ENCODE results near the gene LAMC1.
"Not testable (repeated sequence)": the region's sequence is repeated elsewhere in the genome, so short reads cannot be mapped to it uniquely, and the experiment has no call there.

LAMC1 gene

DNA sequence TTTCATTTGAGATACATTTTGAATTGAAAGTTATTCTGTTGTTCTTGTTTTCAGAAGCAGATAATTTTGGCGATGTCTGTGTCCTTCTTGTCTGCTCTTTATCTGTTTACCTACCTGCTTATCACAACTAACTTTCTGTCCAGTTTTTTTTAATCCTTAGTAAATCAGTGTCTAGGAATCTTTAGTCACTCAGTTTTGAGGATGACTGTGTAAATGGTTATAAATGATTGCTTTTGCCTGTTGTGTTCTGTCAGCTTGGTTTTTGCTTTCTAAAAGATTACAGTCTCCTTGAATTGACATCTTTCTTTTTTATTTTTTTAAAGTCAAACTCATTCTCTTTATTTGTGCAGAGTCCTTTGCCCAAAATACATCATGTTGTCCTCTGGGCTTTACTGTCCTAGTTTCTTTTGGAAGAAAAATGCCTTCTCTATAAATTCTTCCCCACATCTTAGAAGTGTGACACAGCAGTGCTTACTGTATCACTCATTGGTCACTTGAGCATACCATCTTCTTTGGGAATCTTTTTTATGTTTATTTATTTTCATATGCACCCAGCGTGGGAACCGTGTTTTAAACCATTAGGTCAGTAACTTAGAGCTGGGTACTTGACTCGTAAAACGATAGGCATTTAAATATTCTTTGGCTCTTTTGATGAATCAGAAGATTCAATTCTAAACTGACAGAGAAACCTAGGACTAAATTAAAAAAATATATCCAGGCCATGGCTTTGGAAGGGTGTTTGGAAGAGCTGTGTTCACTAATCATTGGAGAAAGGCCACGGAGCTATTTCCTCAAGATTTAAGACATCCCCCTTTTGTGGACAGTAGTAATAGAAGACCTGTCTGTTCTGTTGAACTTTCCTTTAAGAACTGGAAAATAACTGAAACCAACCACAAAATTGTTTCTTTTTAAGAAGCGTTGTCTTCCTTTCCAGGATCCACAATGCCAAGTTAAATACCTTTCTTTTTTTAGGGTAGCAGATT lies 20.9 kb downstream of the LAMC1 start:
- no peak for DNase-seq

DNA sequence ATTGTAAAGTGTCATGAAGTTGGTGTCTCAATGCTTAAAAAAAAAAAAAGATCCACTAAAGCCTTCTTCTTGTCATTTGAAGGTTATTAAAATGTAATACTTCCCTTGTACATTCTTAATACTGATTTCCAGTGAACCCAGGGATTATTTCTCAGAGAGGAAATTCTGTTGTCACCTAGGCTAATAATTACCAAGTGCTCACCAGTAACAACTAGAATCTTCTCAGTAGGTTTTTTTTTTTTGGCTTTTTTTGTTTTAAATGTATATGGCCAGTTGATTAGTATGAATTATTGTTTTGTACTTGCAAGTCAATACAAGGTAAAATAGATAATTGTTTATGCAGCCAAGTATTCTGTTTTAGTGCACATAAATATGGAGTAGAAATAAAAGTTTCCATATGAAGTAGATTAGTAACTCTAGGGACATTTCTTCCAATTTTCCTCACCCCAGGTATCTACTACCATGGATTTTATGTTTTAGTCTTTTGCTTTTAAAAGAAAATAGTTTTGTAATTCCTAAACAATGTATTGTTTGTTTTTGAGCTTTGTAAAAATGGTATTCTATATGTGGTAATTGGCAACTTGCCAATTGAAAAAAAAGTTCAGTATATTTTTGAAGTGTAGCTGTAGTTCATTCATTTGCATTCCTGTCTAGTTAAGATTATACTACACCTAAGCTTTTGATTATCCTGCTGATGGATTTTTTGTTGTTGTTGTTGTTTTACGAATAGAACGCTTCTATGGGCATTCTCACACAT lies 21.9 kb downstream of the LAMC1 start:
- DNase-seq: no peak

DNA sequence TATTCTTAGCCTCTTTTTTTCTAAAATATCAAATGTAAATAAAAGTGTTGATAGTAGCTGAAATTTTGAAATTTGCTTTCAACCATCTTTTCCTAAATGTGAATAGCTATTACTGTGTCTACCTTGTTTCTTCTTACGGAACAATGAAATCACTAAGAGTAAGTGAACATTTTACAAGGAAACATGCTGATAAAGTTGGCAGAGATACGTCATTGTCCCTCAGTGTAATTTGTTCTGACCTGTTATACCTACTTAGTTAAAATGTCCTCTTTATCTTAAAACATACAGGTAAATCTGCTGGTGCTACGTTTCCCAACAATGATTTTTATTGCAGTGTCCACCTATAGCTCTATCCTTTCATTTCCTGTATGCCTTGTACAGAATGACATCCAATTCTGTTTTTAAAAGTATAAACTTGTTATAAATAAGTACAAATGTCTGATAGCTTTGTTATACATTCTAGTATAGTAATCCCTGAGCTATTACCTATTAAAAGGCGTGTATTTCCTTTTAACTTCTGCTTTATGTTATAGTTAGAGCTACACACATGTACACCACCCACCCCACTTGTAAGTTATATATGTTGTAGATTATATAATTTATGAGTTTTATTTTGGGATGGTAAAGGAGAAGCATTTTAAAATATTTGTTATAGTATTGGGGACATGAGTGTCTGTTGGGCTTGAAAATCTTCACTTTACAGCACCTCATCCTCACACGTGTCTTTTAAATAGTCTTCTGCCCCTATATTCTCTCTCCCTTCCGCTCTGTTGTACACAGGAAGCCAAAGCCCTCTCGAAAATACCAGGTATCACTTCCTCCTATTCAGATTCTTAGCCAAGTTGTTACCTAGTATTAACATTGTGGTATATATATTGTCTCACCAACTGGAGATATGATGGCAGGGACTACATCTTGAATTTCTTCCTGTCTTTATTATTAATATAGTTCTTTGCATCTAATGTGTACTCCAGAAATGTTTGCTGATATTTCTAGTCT lies 25.2 kb downstream of the LAMC1 start:
- DNase-seq: no peak

DNA sequence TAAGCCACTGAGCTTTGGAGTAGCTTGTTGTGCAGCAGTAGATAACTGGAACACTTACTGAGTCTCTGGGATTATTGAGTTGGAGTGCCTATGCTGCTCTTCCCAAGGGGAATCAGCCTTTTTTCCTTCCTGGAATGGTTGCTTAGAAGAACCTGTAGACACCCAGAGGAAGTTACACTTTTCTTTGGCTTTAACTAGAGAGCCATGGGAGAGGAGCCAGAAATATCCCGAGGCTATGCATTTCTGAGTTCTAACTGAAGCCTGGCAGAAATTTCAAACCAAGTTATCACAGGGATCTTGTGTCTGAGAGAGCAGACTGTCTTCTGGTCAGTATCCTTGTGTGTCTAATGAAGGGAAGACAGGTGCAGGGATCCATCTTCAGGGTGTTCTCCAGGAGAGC lies 28.3 kb downstream of the LAMC1 start:
- DNase-seq: no peak

DNA sequence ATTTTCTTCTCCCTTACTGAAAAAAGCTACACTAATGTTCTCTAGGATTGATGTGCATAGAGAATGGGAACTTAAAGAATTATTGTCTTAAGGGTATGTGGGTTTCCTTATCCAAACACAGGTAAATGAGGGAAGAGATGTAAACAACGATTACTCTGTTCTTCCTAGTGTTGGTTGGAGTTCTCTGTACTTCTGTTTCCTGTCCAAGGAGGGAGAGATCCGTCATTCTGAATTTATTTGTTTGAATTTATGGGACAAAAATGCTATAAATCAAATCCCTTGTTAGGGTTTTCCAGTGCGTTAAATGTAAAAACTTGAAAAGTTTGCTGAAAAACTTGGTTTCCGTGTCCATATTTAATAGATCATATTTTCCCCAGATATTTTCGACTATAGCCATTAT lies 29.6 kb downstream of the LAMC1 start:
- DNase-seq: no peak

DNA sequence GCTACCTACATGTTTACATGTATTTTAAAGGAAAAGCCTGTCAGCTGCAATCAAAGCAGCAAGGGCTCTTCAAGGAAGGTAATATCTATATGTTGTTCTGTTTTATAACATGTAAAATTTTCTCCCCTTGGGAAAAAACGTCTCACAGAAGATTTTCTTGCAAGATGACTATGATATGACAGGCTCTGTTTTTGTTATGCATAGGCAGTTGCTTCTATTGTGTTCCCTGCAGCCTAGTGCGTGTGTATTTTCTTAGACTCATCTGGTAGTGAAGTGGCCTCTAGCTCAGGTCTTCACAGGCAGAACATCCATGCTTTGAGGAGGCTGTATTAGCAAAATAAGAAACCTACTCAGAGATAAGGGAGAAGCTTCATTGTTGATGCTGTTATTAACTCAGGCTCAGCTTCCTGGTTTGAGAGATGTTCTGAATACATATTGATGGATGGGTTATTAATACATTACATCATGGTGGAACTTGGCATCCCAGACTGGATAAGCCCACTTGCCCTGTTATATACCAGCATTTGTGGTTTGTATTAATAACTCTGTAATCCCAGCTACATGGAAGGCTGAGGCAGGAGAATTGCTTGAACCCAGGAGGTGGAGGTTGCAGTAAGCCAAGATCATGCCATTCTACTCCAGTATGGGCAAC lies 35.8 kb downstream of the LAMC1 start:
- no peak for DNase-seq

DNA sequence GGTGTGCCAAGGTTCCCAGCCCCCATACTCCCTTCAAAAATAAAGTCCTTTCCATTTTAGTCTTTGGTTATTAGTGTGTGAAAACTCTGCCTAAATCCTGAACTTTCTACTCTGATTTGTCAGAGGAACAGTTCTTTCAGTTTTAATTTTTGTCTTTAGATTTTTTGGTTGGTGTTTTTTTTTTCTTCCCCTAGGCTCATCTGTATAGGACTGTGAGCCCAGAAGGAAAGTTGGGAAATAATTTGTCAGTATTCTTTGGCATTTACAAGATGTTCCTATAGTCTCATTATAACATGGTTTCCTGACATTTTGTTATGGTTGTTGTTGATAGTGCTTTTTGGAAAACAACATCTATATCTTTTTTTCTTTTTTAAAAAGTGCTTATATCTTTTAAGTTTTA lies 38.0 kb downstream of the LAMC1 start:
- no peak for DNase-seq

DNA sequence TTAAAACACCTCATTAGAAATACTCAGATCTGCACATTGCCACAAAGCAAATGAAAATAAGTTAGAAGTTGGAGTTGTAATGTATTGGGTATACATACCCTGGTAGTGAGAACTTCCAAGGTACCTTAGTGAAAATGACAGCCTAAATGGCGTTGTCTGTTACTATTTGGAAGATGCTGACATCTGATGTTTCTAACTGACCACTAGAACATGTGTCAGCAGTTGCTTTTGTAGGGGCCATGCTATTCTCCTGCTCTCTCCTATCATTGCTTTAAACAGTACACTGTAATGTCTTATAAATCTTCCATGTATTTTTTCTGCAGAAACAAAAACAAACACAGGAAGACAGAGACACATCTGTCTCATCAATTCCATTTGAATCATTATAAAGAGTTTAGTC lies 40.1 kb downstream of the LAMC1 start:
- DNase-seq: no peak

DNA sequence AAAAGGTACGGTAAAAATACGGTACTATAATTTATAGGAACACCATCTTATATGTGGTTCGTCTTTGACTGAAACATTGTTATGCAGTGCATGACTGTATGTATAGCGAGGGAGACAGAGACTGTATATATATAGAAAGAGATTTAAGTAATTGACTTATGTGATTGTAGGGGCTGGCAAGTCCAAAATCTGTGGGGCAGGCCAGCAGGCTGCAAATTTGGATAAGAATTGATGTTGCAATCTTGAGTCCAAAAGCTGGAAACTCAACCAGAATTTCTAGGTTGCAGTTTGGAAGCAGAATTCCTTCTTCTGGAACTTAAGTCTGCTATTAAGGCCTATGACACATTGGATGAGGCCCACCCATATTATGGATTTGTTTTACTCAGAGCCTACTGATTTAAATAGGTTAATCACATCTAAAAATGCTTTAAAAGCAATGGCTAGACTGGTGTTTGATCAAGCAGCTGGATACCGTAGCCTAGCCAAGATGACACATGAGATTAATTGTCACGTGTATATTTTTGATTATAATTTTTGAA lies 42.0 kb downstream of the LAMC1 start:
- no peak for DNase-seq

DNA sequence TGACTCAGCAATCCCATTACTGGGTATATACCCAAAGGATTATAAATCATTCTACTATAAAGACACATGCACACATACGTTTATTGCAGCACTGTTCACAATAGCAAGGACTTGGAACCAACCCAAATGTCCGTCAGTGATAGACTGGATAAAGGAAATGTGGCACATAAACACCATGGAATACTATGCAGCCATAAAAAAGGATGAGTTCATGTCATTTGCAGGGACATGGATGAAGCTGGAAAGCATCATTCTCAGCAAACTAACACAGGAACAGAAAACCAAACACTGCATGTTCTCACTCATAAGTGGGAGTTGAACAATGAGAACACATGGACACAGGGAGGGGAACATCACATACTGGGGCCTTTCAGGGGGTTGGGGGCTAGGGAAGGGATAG lies 43.2 kb downstream of the LAMC1 start:
- DNase-seq: not testable (repeated sequence)

DNA sequence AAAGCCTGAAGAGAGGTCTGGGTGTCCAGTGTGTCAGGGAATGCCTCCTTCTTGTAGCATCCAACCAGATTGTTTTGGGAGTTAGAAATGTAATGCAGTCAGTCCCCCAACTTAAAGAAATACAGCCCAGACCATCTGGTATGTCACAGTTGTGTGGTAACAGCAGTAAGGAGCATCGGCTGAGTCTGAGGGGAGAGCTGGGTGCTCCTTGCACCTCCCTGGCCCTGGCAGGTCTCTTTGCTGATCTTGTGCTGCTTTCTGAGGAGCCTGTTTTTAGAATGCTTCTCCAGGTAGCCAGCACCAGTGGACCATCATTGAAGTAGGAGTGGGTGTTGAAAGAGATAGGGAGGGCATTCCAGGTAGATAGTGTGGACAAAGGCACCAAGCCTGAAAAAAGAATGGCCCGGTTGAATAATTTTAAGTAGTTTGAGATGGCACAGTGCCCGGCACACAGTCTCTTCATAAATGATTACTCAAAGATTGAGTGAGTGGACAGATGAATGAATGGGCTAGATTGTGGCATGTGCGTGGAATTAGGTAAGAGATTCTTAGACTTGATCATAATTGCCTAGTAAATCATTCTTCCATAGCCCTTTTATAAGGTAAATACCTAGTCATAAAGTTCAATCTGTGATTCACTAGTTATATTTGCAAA lies 46.5 kb downstream of the LAMC1 start:
- no peak for DNase-seq

DNA sequence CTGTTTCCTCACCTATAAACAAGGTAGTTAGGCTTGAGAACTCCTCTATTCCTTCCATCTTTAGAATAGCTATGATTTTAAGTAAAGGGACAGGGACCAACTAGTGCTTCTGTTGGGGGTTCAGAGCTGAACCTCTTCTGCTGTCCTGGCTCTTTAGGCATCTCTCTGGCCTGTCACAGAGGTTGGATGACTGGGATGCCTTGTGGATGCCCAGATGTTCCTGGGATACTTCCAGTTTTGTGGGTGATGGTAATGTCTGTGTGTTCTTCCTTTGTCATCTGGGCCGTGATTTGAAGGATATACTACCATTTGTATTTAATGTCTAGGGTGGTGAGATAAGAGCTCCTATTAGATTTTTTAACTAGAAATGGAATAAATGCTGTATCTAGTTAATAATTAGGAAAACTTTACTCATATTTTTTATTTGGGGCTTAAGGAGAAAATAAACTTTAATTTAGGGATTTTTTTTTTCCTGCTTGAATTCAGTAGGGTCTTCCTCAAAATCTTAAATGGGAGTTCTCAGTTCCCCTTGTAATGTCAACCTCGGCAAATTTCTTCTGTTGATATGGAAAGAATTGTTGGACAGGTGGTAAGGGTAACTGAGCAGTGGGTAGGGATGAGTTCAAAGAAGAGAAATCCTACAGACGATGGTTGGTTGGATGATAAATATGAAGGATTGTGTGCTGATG lies 47.2 kb downstream of the LAMC1 start:
- DNase-seq: no peak

DNA sequence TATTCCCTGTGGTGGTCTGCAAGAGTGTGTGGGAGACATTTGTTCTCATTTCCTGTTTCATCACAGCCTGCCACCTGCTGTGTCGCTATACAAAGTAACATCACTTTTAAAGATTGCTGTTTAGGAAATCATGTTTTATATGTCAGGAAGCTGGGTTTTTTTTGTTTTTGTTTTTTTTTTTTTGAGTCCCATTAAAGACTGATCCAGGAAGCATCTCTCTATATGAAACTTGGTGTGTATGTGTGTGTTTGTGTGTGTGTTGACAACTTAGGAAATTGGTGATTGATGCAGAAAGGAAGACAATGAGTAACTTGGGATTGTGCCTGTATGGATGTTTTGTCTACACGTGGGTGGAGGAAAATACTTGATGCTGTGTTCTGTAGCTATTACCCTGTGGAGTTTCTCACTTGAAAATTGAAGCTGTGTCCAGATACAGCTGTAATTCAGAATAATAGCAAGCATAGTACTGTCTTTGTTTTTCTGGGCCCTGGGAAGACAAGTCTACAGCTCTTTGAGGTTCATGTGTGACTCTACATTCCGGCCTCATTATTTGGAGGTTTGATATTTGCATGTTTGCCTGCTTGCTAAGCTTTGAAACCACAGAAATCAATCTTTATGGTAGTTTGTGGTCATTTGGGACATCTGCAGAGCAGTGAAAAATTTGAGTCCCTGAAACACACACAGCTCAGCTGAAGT lies 47.9 kb downstream of the LAMC1 start:
- peak in 1 of 2 experiments; percentile 8 for DNase-seq

DNA sequence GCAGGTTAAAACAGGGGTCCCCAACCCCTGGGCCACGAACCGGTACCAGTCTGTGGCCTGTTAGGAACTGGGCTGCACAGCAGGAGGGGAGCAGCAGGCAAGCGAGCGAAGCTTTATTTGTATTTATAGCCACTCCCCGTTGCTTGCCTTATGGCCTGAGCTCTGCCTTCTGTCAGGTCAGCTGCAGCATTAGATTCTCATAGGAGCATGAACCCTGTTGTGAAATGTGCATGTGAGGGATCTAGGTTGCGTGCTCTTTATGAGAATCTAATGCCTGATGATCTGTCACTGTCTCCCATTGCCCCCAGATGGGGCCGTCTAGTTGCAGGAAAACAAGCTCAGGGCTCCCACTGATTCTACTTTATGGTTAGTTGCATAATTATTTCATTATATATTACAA lies 49.4 kb downstream of the LAMC1 start:
- DNase-seq: not testable (repeated sequence)

DNA sequence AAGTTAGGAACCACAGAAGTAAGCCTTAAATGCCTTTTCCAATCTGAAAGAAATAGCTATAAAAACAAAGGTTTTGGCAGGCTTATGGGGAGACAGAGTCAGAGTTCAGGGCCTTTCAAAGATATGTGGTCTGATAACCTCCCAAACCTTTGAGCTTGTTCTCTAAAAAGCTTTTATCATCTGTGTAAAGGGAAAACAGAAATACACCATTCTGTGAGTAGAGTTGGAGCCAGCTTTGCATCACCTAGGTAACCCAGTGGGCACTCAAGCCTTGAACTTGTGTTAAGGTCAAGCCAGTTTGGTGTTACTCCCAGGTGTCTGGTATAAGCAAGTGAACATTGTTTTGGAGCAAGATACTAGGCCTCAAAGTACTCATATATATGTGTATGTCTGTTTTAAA lies 50.1 kb downstream of the LAMC1 start:
- no peak for DNase-seq

DNA sequence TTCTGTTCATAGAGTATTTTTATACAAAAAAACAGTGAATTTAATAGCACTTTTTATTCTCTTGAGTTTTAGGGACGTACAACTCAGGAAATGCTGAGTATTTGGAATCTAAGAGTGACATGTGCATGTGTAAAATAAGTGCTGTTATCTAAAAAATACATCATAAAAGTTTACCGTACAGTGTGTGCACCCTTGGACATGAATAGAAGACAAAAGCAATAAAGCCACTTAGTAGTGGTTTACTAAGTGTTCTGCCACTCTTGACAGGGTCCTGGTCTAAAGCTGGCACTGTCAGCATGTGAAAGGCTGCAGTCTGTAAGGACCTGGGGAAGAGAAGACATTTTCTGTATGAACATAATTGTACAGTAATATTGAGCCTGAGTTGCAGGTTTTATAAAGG lies 51.0 kb downstream of the LAMC1 start:
- no peak for DNase-seq

DNA sequence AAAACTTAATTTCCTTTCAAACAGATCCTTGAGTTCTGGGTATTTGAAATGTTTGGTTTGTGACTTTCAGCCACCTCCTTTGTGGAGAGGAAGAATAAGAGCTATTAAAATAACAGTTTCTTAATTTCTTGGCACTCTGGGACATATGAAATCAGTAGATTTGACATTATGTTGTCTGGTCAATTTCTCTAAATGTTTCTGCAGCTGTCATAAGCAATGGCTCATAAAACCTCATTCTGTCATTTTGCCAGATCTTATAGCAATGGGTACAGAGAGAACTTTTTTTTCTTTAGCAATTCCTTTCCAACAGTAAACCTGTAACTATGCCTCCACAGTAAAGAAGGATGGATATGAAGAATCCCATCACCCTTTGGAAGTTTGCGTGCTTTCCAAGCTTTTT lies 52.6 kb downstream of the LAMC1 start:
- no peak for DNase-seq

DNA sequence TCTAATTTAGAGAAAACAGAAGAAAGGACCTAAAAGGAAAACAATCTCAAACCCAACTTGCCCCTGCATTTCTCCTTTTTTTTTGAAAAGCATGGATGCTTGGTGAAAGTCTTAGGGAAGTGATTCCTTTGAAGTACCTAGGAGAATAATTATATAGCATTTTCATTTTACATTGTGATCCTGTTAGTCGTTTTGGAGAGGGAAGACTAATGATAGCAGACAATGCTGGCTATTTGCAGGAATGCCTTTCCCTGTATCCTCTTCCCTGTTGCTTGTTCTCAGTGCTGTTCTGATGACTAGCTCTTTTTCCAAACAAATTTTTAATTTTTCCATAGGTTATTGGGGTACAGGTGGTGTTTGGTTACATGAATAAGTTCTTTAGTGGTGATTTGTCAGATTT lies 53.9 kb downstream of the LAMC1 start:
- no peak for DNase-seq

DNA sequence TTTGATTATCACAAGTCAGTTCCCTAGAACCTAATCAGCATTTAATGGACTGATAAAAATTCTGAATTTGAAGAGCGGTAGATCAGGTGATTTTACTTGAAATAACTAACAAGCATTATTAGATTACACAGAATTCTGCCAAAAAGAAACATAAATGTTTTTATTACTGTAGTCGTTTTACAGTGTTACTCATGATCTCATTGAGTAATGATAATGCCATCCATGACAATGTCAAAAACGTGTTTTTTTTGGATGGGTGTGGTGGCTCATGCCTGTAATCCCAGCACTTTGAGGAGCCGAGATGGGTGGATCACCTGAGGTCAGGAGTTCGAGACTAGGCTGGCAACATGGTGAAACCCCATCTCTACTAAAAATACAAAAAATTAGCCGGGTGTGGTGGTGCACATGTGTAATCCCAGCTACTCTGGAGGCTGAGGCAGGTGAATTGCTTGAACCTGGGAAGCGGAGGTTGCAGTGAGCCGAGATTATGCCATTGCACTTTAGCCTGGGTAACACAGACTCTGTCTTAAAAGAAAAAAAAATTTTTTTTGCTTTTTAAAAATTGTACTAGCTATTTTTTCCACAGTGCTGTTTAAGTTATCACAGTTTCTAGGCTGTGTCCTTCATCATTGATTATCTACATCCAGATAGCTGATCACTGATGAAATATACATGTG lies 56.6 kb downstream of the LAMC1 start:
- no peak for DNase-seq

DNA sequence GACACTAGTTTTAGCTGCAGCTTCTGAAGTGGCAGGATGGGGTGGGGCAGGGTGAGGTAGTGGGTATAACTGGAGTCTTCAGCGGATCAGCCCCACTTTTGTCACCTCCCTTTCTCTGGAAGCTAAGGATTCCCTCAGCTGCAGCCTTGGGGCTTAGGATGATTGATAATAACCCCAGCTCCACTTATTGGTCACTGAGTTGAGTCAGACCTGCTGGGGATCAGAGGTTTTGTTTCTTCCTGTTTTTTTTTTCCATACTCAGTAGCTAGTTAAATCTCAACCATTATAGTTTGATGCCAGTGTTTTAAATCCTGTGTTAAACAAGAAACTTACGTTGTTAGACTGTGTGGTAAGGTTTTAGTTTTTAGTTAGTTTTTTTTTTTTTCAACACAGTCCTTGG lies 57.2 kb downstream of the LAMC1 start:
- DNase-seq: no peak
